SHP77 (cell line): ENCODE data around the gene YWHAH.

Experiments used
- DNase-seq, 2 experiments: peaks; one replicate each; lab custom pipeline; 2025; lab: John Stamatoyannopoulos, UW

The YWHAH gene

DNA sequence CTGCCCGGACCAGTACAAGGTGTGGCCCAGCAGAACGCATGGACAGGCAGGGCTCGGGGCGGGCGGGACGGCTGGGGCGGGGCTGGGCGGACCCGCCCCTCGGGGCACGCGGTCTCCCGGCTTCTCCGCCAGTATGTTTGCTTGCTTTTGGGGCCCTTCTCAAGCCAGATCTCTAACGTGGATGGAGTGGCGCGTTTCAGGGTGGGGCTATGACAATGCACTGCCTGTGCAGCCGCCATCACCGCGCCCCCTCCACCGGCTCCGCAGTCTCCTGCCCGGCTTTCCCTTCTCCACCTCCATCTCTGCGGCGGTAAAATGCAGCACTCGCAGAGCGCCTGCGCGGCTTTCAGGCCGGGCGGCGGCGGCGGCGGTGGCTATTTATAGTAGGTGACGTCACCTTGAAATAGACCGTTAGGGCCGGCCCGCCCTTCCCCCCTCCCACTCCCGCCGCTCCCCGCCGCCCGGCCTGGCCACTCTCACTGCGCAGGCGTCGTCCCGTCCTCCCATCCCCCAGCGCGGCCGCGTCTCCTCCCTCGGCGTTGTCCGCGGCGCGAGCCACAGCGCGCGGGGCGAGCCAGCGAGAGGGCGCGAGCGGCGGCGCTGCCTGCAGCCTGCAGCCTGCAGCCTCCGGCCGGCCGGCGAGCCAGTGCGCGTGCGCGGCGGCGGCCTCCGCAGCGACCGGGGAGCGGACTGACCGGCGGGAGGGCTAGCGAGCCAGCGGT, at the start of gene YWHAH:
TSS of gene YWHAH (plus strand) at position 558 of the 722 bp plus-strand sequence. CDS start 199 bp downstream, outside the sequence.
- peak; percentile 89 to 90 for DNase-seq

DNA sequence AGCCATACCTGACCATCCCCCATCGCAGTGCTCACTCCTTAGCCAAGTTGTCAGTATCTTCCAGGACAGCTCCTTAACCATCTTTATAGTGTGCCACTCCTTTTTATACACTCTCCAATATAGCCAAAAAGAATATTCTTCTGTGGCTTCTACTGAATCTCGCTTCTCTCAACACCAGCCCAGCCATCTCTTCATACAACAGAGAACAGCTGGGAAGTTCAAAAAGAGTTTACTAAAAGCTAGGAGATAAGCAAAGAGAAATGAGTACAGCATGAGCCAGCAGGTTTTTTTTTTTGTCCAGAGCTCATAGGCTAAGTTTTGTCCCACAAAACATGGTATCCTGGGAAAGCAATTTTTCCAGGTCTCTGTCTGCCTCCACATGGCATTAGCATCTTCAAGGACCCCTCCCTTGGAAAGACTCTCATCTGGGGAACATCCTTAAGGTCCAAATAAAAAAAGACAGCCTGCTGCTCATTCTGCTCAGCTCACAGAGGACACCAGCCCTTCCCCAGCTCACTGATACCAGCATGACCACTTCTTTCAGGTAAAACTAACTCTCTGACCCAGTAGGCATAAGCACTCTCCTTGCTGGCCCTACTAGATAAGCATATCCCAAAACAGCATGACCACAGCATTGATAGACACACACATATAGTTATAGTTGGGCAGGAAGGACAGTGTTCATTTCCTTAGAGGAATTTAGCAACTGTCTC, 48.8 kb upstream of the YWHAH start:
- DNase-seq, result no peak

DNA sequence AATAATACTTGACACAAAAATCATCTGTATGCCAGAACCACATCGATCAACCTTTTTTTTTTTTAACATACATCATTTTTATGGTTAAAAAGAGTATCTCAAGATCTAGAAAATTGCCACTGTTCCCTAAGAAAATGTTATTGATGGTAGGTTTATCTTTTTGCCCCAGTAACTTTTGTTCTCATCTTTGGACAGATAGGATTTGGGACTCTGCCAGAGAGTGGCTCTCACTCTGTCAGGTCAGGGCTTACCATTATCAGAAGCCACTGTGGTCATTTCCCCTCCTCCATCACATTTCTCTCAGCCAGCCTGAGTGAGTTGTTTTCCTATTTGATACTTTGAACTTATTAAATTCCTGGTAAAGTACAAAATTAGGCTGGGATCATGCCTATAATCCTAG, 47.9 kb upstream of the YWHAH start:
- no peak for DNase-seq

DNA sequence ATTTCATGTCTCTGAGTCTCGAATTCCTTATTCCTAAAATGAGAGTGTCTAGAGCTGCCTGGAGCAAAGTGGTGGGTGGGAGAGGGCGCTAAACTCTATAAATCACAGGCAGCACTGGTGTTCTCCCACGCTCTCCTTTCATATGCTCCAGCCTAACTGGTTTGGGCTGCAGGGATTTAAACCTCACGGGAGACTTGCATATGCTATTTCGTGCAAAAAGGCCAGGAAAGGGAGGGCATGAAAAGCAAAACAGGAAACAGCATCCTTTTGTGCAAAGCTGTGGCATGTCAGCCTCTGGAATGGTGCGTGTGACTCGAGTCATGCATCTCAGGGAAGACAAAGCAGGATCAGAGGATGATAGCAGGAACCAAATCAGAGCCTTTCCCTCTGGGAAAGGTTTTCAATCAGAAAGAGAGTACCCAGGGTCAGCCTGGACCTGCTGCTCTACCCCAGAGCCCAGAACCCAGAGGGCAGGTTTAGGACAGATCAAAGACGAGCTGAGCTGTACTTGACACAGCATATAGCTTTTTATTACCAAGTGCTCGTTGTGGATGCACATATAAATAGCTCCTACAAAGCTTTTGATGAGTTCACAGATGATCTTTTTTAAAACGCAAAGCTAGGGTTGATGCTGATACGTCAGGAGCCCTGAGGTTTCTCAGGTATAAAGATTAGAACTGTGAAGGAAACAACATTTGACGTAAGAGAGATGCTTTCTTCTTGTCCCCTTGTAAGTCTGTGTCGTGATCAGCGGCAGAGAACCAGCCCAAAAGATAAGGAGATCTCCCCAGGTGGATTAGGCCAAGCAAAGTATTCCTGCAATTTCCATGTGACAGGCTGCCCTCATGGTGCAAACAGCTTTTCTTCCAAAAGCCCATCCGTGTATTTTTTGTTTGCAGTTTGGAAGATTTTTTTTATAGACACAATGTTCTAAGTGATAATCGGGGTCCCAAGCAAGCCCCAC, 46.2 kb upstream of the YWHAH start:
- DNase-seq, result no peak

DNA sequence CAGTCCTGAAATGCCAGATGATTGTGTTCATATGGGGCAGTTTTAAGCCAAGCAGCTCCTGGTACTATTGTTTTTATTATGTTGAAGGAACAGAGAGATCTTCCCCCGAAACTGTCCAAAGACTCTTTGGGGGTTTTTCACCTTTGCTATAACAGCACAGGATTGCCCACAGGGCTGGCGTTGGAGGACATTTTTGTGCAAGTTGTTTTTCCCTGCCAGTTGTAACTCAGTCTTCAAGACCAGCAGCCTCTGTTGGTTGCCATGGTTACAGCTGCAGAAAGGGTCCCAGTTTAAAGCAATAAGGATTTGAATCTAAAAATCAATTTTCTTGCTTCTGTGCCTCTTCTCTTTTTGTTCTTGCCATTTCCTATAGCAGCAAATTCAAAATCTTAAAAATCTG, 45.4 kb upstream of the YWHAH start:
- no peak for DNase-seq

DNA sequence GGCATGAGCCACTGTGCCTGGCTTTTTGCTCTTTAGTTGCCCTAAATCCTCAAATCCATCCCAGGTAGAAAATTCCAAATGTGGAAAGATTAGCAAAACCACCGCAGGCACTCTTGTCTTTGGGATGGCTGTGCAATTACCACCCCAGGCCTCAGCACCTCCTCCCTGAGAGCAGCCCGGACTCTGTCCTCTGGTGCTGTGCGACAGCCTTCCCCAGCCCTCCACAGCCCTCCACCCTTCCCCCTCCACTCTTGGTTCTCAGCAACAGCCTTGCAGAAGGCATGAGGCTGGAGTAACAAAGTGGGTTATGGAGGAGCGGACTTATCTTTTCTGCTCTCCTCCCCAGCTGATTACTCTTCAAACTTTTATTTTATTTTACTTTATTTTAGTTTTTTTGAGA, 44.7 kb upstream of the YWHAH start:
- DNase-seq, result no peak

- no peak for DNase-seq
Measured at GRCh38 chr22:31901388-31902137, 42.8 kb upstream of the YWHAH start.

GRCh38 chr22:31904651-31905050, 39.7 kb upstream of the YWHAH start:
- DNase-seq, result no peak

DNA sequence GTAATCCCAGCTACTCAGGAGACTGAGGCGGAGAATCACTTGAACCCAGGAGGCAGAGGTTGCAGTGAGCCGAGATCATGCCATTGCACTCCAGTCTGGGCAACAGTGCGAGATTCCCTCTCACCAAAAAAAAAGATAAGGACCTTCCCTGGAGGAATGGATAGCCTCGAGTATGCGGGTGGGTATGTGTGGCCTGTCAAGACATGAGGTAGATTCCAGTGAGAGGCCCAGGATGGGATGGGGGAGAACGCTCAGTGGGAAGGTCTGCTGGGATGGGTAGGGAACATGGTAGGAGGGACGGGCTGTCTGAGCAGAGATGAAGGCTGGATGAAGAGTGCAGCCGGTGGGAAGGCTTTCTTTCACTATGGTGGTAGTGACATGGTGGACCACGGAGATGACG, 39.0 kb upstream of the YWHAH start:
- DNase-seq, result no peak

- no peak for DNase-seq
Measured at GRCh38 chr22:31906086-31906485, 38.2 kb upstream of the YWHAH start.

DNA sequence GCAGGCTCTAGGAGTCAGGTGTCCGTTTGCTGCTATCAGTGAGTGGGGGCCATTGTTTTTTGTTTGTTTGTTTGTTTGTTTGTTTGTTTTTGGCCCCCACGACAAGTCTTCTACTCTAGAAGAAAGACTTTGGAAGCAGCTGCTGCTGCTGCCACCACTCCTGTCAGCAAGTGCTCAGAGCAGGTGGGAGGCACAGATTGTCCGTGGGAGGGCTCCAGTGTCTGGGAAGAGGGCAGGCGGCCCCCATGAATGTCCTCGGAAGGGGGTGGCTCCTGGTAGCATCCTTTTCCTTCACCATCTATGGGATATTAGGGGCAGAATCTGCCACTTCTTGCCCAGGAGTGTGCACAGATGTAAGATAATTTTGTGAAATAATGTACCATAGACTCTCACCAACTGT, 37.8 kb upstream of the YWHAH start:
- DNase-seq, result no peak

GRCh38 chr22:31909977-31910376, 34.4 kb upstream of the YWHAH start:
- DNase-seq, result no peak

DNA sequence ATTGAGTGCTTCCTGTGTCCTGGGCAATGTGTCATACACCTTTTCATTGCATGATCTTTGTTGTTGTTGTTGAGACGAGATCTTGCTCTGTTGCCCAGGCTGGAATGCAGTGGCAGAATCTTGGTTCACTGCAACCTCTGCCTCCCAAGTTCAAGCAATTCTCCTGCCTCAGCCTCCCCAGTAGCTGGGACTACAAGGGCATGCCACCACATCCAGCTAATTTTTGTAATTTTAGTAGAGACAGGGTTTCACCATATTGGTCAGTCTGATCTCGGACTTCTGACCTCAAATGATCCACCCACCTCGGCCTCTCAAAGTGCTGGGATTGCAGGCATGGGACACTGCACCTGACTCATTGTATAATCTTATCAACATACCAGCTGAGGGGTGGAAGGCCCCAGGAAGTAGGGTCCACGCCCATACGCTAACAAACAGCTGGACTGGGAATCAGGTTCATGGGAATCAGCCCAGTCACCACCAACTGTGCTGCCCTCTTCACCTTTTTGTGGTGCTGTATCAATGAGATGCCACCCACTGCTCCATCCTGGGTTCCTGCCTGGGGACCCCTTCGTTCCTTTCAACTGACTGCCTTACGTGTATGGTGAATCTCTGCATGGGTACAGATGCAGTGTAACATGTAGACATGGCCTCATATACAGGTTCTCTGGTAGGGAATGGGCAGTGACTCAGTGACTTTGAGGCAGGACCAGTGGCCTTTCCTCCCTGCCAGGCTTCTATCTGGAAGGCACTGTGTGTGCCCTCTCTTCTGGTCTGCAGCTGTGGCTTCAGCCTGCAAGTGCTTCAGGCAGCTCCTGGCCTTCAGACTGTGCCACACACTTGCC, 32.5 kb upstream of the YWHAH start:
- no peak for DNase-seq

- no peak for DNase-seq
Measured at GRCh38 chr22:31912407-31912743, 32.0 kb upstream of the YWHAH start.

DNA sequence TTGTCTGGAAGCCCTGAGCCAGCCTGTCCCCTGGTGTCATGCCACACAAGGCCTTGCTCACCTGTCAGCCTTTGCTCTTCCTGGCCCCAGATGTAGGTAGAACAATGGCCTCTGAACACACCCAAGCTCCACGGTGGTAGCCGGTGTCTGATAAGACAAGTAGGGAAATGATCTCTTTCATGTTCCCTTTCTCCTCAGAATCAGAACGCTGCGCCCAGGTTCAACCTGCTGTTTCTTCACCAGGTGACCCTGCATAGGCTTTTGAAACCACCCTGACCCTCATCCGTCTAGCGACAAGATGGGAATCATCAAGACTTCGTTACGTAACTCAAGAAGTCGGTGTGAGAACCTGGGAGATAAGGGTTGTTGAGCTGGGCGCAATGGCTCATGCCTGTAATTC, 28.7 kb upstream of the YWHAH start:
- DNase-seq, result no peak

DNA sequence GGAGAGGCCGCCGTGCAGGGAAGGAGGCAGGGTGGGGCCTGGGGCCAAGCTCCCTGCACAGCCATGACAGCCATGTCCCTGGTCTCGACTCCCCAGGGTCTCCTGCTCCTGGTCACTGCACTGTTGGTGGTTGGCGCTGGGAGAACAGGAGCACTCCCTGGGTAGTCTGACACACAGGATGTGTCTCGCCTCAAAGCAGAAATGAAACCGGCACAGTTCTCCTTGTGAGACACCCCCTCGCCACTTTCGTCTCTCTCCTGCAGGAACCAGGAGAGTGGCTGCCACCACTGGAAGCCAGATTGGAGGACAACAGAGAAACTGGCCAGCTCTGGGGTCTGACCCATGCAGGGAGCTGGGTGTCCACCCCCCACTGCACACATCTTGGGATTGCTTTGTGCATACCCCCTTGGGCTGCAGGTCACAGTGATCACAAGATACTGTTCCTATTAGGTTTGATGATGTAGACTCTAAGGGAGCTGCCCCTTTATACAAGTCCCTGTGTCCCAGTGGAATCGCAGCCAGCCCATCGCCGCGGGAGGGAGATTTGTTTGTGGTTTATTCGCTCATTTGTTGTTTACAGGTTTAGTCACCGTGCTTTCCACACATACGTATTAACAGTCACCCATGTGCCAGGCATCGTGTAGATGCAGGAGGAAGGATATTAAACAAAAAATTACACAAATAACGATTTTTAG, 27.0 kb upstream of the YWHAH start:
- no peak for DNase-seq

DNA sequence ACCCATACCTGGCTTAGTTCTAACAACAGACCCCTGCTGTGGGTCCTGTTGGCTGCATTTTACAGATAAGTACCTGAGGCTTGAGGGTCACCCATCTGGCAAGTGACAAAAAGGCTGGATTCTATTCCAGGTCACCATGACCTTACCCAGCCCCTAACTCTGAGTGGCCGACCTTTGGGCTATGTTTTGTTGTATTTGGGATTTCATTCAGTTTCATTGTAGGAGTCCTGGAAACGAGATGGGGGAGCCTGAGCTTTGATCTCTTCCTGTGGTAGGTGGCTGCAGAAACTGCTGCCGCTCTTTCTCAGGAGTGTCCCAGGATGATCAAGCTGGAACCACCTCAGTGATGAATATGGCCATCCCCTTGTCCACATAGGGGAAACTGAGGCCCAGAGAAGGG, 24.6 kb upstream of the YWHAH start:
- no peak for DNase-seq

- no peak for DNase-seq
Measured at GRCh38 chr22:31920306-31920705, 24.0 kb upstream of the YWHAH start.

DNA sequence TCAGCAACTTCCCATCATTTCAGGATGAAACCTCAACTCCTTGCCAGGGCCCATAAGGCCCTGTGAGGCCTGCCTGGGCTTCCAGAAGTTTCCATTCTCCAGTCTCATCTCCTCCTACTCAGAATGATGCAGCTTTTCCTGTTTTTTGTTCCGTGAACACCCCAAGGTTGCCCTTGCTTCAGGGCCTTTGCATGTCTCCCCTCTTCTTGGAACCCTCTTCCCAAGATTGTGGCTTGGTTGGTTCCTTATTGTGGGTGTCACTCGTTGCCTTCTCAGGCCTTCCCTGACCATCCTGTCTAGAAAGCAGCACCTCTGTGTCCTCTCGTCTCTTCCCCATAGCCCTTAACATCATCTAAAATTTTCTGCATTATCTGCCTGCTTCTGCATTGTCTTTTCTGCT, 23.2 kb upstream of the YWHAH start:
- no peak for DNase-seq

GRCh38 chr22:31922534-31922933, 21.8 kb upstream of the YWHAH start:
- DNase-seq, result no peak
